ENCODE measurements around the gene TTC33. TPM values are rescaled to one million over a fixed set of nuclear protein-coding genes. Genes with fewer than 3 reads are reported as not detected.
"Not testable (repeated sequence)": the region's sequence is repeated elsewhere in the genome, so short reads cannot be mapped to it uniquely, and the experiment has no call there.

Gene TTC33
- total RNA-seq, 4 donors from 2014 or later = 20.2 to 49.0 (median 32.6) TPM

- TF ChIP-seq POLR2A (IDR thresholded peaks at IDR 0.05) (no peak), CTCF (IDR thresholded peaks at IDR 0.05 in 4 of 5, conservative IDR thresholded peaks at IDR 0.05 in 1 of 5) (no peak)
- Histone ChIP-seq H3K4me1 (peaks cover 34 to 37% of the 10 kb centered on the region in 2 donors), H3K36me3 (no peaks in the 10 kb centered on the region), H3K27ac (peak overlapping the region; percentile 4 to 64 (median 42)), H3K4me3 (peak overlapping the region in 1 of 4 donors; percentile 0), H3K9me3 (no peaks in the 10 kb centered on the region), H3K27me3 (no peaks in the 10 kb centered on the region)
- ATAC-seq (peak in 1 of 2 donors; percentile 68), DNase-seq (no peak)
- intact Hi-C loops (cut with DNase I; ENCODE audit: low total_unique reads) = no loop called here
- in situ Hi-C loops (cut with MboI; ENCODE audit: low sequenced_read_pairs in 4 of 4) = no loop called here
These were observed 36.0 kb upstream of the TTC33 start for GRCh38 chr5:40791715-40792139.

- intact Hi-C loops (cut with DNase I; ENCODE audit: low total_unique reads) = no loop called here
- H3K27ac ChIP-seq = peak overlapping the region; percentile 4 to 64 (median 42)
These were observed 35.3 kb upstream of the TTC33 start for GRCh38 chr5:40790947-40791593.

GRCh38 chr5:40788941-40789340, 33.2 kb upstream of the TTC33 start:
- H3K4me1 ChIP-seq = peaks cover 22 to 32% of the 10 kb centered on the region in 2 donors
- H3K36me3 ChIP-seq; in situ Hi-C loops (cut with MboI; ENCODE audit: low sequenced_read_pairs in 4 of 4); intact Hi-C loops (cut with DNase I; ENCODE audit: low total_unique reads); H3K4me3 ChIP-seq; H3K9me3 ChIP-seq; DNase-seq; H3K27me3 ChIP-seq; H3K27ac ChIP-seq; ATAC-seq: not testable (repeated sequence)

More at GRCh38 chr5:40790947-40791593, 35.3 kb upstream of the TTC33 start:
- no peak for TF ChIP-seq POLR2A (IDR thresholded peaks at IDR 0.05)
- no peak for TF ChIP-seq CTCF (IDR thresholded peaks at IDR 0.05 in 4 of 5, conservative IDR thresholded peaks at IDR 0.05 in 1 of 5)
- H3K9me3 ChIP-seq = no peaks in the 10 kb centered on the region
- DNase-seq (no peak), ATAC-seq (peak in 1 of 2 donors; percentile 51)
- in situ Hi-C loops (cut with MboI; ENCODE audit: low sequenced_read_pairs in 4 of 4) = no loop called here
- H3K4me1 ChIP-seq = peaks cover 28 to 30% of the 10 kb centered on the region in 2 donors
- no peaks in the 10 kb centered on the region for H3K27me3 ChIP-seq
- H3K36me3 ChIP-seq = no peaks in the 10 kb centered on the region
- peak overlapping the region in 1 of 4 donors; percentile 0 for H3K4me3 ChIP-seq

GRCh38 chr5:40787986-40788385, 32.2 kb upstream of the TTC33 start:
- H3K4me3 ChIP-seq = no peak overlapping the region

GRCh38 chr5:40786664-40787063, 30.9 kb upstream of the TTC33 start:
- in situ Hi-C loops (cut with MboI; ENCODE audit: low sequenced_read_pairs in 4 of 4); DNase-seq; H3K4me3 ChIP-seq; H3K9me3 ChIP-seq; H3K36me3 ChIP-seq; intact Hi-C loops (cut with DNase I; ENCODE audit: low total_unique reads); H3K27ac ChIP-seq; H3K27me3 ChIP-seq; ATAC-seq: not testable (repeated sequence)
- peaks cover 26 to 39% of the 10 kb centered on the region in 2 donors for H3K4me1 ChIP-seq

More at GRCh38 chr5:40787986-40788385, 32.2 kb upstream of the TTC33 start:
- H3K27ac ChIP-seq = no peak overlapping the region
- no peaks in the 10 kb centered on the region for H3K36me3 ChIP-seq
- ATAC-seq = no peak
- no peaks in the 10 kb centered on the region for H3K27me3 ChIP-seq
- no peak for TF ChIP-seq CTCF (IDR thresholded peaks at IDR 0.05 in 4 of 5, conservative IDR thresholded peaks at IDR 0.05 in 1 of 5)
- TF ChIP-seq POLR2A (IDR thresholded peaks at IDR 0.05) = no peak
- intact Hi-C loops (cut with DNase I; ENCODE audit: low total_unique reads) = no loop called here
- no peaks in the 10 kb centered on the region for H3K9me3 ChIP-seq
- in situ Hi-C loops (cut with MboI; ENCODE audit: low sequenced_read_pairs in 4 of 4) = no loop called here
- no peak for DNase-seq
- H3K4me1 ChIP-seq = peaks cover 20 to 33% of the 10 kb centered on the region in 2 donors
